Posterior cingulate gyrus (tissue), 11 donors: Measurements from ENCODE around the gene SEMA3F.
A peak's percentile ranks its signal among the peaks of the same experiment; 100 is the strongest.

Experiments
- DNase-seq, 10 donors: peaks; one replicate each; pipeline versions ENCODE4 v3.0.0 to v3.0.0-alpha.2; 2020 to 2021; ENCODE audit warnings: mixed read lengths in 3 of 10
- intact Hi-C: fragments of 100-400 bp; cut with DNase I; formaldehyde crosslinking; loops from one replicate; pipeline ENCODE4 v1.15.1; 2023

The SEMA3F gene

GRCh38 chr3:50154840-50155490 lies at the start of gene SEMA3F:
Gene SEMA3F (plus strand): TSS chr3:50155324. CDS start chr3:50159623, 4,299 bp downstream.
- intact Hi-C loops: no loop called here
- DNase-seq: peak in 3 of 10 donors; percentile 14 to 32 (median 24)

- intact Hi-C loops: no loop called here
- DNase-seq: no peak
These were observed 43.4 kb upstream of the SEMA3F start for GRCh38 chr3:50111757-50112156.

- no peak for DNase-seq
- intact Hi-C loops: no loop called here
These were observed 42.7 kb upstream of the SEMA3F start for GRCh38 chr3:50112462-50112861.

GRCh38 chr3:50117120-50117519 lies 38.0 kb upstream of the SEMA3F start:
- DNase-seq: peak in 1 of 10 donors; percentile 45
- intact Hi-C loops: no loop called here

GRCh38 chr3:50118237-50118636 lies 36.9 kb upstream of the SEMA3F start:
- no peak for DNase-seq
- intact Hi-C loops: no loop called here

GRCh38 chr3:50119786-50120185 lies 35.3 kb upstream of the SEMA3F start:
- intact Hi-C loops: no loop called here
- DNase-seq: no peak

- intact Hi-C loops: loop anchor here (1.0 kb wide), 2 partner anchors 69 to 153 kb away; no protein-coding TSS in a partner anchor
- DNase-seq: peak in 2 of 10 donors; percentile 55 to 71
These were observed 34.6 kb upstream of the SEMA3F start for GRCh38 chr3:50120364-50121071.

- intact Hi-C loops: loop anchor here (1.0 kb wide), 2 partner anchors 68 to 152 kb away; no protein-coding TSS in a partner anchor
- DNase-seq: peak; percentile 61 to 97 (median 82)
These were observed 33.8 kb upstream of the SEMA3F start for GRCh38 chr3:50121072-50122032.

GRCh38 chr3:50122071-50122470 lies 33.1 kb upstream of the SEMA3F start:
- no peak for DNase-seq
- intact Hi-C loops: no loop called here

GRCh38 chr3:50122661-50123391 lies 32.3 kb upstream of the SEMA3F start:
- peak in 3 of 10 donors; percentile 21 to 81 (median 69) for DNase-seq
- intact Hi-C loops: no loop called here

GRCh38 chr3:50123394-50124051 lies 31.6 kb upstream of the SEMA3F start:
- peak in 4 of 10 donors; percentile 4 to 70 (median 46) for DNase-seq

GRCh38 chr3:50124052-50124799 lies 30.9 kb upstream of the SEMA3F start:
- peak in 3 of 10 donors; percentile 24 to 59 (median 54) for DNase-seq
- intact Hi-C loops: no loop called here

More at GRCh38 chr3:50123394-50124051, 31.6 kb upstream of the SEMA3F start:
- intact Hi-C loops: no loop called here

GRCh38 chr3:50124800-50125178 lies 30.3 kb upstream of the SEMA3F start:
- peak in 4 of 10 donors; percentile 26 to 67 (median 62) for DNase-seq
- intact Hi-C loops: no loop called here

- DNase-seq: peak in 3 of 10 donors; percentile 9 to 54 (median 34)
- intact Hi-C loops: no loop called here
These were observed 29.4 kb upstream of the SEMA3F start for GRCh38 chr3:50125541-50126286.

GRCh38 chr3:50126287-50127211 lies 28.6 kb upstream of the SEMA3F start:
- DNase-seq: peak in 4 of 10 donors; percentile 4 to 80 (median 65)
- intact Hi-C loops: no loop called here

GRCh38 chr3:50127251-50127691 lies 27.9 kb upstream of the SEMA3F start:
- intact Hi-C loops: no loop called here
- peak in 3 of 10 donors; percentile 26 to 43 (median 30) for DNase-seq

- intact Hi-C loops: no loop called here
- DNase-seq: peak in 2 of 10 donors; percentile 1 to 45
These were observed 27.1 kb upstream of the SEMA3F start for GRCh38 chr3:50128001-50128400.
